HG02884 (cell line): ENCODE data around the gene S100A10.

Source experiments
- ATAC-seq: cut with Tn5 transposase; IDR thresholded peaks from one replicate; pipeline ENCODE4 v1.9.1; 2021; ENCODE audit warnings: mild to moderate bottlenecking, moderate library complexity; ENCODE audit not compliant: unreplicated experiment

S100A10 gene

DNA sequence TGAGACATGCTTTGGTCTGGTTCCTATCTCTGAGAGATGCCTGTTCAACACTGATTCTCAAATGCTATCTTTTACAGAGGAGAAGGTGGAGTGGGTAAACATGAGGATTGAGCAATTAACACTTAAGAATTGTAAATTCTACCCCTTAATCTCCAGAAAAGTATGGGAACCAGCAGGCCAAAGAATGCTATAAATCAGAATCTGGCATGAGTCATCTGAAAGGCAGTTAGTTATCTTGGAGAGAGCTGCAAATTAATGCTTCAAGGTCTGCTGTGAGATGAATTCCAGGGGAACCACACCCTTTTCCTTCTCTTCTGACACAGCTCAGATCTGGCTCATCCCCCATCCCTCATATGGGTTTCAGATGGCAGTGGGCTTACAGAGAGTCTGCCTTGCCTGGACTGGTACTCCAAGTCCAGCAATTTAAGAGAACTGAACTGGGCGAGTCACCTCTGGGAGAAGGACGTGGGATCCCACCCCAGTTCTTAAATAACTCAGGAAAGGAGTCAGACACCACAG lies 5.2 kb downstream of the S100A10 start:
- no peak for ATAC-seq

DNA sequence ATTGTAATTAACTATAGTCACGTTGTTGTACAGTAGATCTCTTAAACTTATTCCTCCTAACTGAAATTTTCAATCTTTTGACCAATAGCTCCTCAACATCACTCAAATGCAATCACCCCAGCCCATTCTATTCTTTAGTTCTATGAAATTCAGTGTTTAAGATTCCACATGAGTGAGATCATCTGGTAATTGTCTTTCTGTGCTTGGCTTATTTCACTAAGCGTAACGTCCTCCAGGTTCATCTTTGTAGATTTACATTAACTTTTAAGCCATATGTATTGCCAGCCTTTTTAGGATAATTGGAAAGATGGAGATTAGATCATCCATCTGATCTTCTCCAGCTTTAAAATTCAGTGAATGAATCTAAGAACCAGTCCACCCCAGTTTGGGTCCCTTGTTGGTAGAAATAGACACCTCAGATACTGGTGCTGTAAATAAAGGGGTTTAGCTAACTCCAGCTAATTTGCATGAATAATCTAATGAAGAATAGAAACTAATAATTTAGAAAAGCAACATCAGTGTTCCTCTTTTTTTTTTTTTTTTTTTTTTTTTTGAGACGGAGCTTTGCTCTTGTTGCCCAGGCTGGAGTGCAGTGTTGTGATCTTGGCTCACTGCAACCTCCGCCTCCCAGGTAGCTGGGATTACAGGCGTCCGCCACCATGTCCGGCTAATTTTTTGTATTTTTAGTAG lies 7.0 kb downstream of the S100A10 start:
- no peak for ATAC-seq

DNA sequence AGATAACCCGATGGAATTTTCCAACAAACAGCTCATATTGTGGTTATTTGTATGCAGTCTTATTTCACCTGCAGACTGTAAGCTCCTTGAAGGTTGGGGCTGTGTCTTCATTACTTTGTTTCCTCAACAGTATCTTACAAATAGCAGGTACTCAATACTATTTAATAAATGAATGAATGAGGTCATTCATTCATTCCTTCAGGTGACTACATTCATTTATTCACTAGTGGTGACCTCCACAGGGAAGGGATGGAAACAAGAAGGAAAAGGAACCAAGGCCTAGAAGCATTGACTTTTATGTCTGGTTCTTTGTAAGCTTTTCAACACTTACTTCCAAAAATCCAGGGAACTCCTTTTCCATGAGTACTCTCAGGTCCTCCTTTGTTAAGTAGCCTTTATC lies 7.9 kb downstream of the S100A10 start:
- ATAC-seq, result no peak

DNA sequence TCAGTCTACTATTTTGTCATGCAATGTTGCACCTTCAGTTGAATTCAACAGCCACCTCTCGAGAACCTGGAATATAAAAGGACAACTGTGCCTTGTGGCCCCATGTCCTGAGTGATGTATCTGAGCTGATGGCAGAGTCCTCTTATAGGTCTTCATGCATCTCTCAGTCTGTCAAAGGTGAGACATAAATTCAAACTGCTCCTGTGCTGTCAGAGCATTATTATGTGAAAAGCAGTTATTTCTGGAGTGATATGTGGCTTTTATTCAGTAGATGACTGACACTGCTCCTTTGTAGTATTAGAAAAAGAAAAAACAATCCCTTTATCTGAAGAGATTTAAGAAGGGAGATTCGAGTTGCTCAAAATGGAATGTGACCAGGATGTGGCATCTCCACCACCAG lies 8.4 kb downstream of the S100A10 start:
- no peak for ATAC-seq

DNA sequence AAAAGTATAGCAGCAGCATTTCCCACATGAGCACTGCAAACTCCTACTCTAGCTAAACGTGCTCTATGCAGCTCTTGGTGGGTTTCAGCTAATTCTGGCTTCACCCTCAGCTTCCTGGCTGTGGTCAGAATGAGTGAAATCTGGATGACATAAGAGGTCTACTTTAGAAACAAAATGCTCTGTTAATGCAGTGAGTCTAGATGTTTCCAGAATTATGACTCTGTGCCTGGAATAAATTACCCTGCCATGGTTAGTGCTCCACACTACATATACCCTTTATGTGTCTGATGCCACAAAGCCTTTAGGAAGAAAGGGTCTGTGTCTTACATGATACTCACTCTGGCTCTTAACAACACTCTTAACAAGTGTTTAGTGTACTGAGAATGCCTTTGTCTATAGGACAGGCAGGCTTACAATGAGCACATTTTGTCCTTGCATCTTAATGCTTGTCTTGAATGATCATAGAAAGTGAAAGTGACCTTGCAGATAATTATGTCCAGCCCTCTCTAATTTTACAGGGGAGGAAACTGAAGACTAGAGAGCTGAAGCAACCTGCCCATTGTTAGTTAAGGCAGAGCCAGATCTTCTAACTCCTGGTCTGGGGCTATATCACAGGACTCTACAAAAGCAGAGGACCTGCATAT lies 9.2 kb downstream of the S100A10 start:
- peak; percentile 82 for ATAC-seq

DNA sequence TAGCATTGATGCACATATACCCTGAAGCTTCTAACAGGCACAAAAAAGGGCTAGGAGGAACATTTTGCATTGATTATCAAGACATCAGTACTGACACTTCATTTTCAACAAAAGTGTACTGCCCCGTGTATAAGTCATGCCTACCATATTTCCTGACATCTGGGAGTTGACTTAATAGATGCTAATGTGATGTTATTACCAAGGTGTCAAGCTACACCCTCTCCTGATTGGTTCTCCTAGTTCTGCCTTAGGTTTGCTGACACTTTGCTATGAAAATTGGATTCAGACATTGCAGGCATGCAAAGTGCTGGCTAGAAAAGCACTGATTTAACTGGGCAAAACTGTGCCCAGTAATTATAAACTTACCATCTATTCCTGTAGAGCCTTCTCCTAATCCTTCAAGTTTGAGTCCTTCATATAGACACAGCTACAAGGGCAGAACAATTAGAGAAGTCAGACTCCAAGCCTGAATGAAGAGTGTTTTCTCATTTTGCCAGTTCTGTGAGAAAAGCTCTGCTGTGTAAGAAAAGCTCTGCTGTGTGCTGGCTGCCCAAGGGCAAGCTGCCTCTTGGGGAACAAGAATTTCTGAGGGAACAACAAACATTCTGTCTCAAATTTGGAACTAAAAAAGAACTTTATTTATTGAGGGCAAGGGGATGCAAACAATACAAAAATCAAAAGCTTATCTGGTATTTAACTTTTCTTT lies 11.2 kb downstream of the S100A10 start:
- no peak for ATAC-seq

DNA sequence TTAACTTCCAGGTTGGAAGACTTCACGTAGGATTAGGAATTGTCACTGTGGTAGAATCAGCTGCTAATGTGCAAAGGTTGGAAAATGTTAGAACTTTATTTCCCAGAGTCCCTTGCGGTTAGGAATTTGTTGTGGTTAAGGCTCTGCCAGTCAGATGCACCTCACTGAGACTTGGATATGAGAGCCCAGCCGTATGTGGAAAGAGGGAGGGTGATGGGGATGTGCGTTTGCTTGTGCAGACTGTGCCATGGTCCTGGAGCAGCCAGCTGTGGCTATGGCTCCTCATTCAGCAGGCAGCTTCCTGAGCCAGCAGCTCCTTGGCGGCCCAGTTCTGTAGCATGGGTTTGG lies 12.5 kb downstream of the S100A10 start:
- no peak for ATAC-seq

DNA sequence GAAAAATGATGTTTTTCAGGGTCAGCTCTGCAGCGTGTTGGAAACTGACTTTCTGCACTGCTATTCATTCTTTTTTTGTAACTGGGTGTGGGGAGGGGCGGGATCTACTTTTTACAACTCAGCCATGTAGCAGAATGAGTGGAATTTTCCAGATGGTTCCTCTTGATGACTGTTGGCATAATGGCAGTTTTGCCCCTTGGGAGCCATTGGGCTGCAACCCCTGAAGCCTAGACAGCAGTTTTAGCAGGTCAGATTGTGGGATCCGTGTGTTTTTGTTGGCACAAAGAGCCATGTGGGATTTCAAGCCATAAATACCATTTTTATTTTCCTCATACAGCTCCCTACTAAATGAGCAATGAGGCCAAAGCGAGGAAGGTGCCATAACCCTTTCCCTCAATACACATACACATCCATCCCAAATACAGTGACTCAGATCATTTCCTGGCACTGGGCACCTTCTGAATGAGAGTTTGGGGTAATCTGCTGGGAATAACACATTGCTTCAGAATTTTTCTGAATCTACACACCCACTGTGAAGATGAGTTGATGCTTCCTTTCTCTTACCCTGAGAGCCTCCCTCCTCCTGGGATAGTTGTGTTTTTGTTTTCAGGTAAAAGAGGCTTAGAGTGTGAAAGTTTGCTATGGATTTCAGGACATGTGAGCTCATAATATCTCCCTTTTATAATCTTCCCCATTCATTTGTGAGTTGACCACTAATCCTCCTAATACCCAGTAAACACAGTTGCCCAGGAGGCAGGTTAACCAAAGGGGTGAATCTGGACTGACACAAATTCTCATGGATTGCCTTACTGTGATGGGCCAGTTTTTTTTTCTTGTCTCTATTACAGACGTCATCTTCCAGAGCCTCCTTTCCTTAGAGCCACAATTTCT lies 13.1 kb downstream of the S100A10 start:
- no peak for ATAC-seq

DNA sequence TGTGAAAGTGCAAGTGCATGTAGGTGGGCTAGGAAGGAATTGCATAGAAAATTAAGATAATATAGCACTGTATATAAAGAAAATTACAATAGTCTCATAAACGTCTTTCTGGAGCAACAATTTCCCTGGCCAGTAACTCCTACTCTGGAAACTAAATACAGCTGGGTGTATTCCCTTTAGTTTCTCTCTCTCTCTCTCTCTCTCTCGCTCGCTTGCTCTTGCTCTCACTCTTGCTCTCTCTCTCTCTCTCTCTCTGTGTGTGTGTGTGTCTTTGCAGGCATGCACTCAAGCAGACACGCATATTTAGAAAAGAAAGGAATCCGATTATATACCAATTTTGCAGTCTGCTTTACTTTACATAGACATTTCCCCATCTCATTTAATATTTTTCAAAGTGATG lies 14.7 kb downstream of the S100A10 start:
- ATAC-seq, result no peak

DNA sequence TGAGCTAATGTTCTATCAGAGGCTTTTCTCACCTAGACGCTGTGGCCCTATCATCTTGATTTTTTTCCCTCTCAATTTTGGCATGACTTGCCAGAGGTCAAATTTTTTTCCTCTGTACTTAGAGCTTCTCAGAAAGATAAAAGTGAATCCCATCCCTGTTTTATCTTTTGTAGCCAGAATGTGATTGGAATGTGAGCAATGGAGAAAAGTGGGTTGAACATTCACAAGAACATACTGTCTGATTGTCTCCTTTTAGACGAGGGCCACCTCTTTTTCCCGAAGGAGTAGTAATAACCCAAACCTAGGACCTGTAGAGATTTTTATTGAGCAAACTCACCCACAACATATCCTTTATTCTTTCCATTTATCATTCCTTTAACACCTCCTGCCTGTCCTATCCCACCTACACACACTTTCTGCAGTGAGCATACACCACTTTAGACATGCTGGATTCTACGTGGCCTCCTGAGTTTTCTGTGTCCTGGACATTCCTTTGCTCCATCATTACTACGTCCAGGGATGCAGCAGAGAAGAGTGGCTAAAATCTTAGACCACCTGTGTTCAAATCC lies 15.9 kb downstream of the S100A10 start:
- no peak for ATAC-seq

DNA sequence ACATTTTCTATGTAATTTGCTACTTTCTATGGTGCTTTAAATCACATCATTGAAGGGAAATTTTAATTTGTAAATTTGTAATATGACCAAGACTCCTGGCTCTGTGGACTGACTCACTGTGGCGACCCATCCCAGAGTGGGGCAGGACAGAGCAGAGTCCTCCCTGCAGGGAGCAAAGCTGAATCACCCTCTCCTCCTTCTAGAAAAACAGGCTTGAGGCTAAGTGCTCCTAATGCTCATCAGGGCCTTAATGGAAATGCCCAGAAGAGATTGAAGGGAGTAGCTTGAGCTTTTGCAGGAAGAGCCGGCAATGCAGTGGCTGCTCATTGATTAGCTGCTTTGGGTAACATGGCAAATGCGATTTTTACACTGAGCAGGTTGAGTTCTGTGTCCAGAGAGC lies 16.8 kb downstream of the S100A10 start:
- no peak for ATAC-seq

DNA sequence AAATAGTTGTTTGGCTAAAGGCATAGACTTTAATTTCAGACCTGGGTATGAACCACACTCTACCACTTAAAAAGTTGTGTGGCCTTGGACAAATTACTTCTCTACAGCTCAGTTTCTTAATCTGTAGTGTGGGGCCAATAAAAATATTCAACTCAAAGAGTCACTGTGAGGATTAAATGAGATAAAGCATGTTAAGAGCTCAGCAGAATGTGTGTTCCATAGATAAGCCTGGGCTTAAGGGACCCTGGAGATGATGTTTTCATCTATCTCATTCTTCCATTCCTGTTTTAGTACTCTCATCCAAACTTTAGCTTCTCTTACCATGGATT lies 17.7 kb downstream of the S100A10 start:
- no peak for ATAC-seq

DNA sequence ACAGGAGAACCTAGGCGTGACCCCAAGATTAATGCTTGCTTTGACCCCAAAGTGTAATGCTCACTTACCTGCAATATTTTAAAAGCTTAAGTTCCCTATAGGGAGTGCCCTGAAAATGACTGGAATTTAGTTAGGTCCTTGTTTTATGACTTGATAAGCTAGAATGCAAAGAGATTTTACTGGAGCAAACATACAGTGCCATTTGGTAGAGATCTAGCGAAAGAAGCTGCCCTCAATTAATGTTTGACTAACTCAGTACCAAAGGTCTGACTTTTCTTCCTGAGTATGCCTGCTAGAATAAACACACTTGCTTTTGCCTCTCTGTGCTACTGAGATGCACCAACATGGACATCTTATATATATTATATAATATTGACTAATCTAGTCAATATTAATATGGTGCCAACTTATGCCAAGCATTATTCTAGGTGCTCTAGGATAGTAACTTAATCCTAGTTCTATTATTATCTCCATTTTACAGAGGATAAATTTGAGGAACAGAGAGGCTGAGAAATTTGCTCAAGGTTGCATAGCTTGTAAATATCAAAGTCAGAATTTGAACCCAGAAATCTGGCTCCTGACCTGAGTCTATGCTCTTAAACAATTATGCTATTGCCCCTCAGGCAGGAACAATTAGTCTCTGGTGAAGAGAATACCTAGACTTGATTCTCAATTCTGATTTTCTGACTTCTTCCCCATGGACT lies 18.2 kb downstream of the S100A10 start:
- ATAC-seq, result no peak

DNA sequence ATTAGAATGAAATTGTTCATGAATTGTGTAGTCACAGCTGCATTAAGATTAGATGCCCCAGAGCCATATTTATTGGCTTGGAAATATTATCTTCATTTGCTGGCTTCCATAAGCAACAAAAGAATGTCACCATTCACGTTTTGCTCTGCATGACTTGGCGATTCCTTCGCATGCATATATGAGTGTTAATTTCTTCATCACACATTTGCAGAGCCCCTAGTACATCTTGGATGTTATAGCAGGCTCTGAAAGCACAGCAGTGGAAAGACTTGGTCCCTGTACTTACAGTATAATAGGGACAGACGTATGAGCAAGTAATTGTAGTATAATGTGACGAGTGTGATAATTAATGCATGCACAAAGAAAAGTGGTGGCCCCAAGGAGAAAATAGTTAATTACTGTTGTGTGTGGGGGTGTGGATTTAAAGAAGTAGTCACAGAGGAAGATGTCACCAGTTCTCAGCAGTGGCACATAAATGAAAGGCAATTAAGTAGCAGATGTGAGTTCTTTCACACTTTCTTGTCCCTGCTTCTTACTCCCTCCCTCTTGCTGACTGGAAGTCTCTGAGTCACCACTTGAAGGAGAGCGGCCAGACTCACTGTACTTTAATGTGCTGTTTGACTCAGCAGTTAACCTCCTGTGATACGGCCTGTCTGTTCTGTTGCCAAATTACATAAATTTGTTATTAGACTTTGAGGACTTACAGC lies 21.0 kb downstream of the S100A10 start:
- ATAC-seq, result no peak

DNA sequence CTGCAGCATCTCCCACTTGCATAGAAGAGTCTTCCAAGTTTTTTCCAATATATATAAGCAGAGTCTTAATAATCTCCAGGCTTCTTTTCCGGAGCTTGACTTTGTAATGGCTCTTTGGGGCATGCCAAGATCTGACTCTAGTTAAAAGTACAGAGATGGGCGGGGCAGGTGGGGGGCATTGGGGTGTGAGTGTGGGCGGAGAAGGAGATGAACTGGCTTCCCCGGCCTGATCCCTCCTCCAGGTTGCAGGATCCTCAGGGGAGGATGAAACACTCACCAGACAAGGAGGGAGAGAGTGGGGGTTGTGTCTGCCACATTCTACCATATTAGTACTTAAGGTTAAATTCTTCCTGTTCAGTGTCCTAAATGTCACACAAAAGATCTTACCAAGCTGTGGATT lies 23.0 kb downstream of the S100A10 start:
- no peak for ATAC-seq

DNA sequence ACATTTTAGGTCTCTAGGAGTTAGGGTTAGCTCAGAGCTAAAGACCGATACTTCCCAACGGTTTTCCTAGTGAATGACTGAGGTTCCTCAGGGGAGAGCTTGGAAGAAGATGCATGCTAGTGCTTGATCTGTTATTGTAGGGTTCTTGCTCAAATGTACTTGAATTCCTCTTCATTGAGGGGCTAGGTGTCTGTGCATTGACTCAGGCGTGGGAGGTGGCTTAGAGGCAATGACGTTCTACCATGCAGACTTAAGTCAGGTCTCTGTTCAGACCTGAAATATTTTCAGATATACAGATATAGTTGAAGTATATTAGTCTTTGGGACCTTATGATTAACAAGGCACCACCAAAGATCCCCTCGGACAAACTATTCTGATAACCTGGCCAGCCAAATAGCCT lies 23.5 kb downstream of the S100A10 start:
- no peak for ATAC-seq

DNA sequence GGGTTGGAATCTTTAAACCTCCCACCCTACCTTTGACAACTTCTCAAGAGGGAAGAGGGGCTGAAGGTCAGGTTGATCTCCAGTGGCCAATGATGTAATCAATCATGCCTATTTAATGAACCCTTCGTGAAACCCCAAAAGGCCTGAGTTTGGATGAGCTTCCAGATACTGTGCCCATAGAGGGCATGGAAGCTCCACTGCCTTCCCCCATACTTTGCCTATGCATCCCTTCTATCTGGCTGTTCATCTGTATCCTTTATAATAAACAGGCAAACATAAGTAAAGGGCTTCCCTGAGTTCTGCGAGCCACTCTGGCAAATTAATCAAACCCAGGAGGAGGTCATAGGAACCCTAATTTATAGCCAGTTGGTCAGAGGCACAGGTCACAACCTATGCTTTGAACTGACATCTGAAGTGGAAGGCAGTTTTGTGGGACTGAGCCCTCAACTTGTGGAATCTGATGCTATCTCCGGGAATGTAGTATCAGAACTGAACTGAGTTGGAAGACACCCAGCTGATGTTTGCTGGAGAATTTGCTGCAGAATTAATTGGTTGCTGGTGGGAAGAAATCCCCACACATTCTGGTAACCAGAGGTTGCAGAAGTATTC lies 24.8 kb downstream of the S100A10 start:
- no peak for ATAC-seq

DNA sequence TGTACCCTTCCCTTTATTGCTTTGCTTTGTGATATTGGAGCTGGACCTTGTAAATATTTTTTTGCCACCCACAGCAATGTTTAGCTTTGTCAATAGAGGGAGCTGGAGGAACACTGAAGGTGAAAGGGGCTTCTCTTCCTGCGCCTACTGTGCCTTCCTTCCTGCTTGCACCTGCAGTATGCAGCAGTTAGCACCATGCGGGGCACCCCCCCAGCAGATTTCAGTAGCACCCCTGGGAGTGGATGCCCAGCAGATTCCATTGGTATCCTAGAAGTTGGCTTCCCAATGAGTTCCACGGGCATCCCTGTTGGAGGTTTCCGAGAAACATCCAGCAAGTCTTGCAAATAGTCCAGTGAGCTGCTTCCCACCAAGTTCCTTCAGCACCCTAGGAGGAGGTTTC lies 25.6 kb downstream of the S100A10 start:
- no peak for ATAC-seq

DNA sequence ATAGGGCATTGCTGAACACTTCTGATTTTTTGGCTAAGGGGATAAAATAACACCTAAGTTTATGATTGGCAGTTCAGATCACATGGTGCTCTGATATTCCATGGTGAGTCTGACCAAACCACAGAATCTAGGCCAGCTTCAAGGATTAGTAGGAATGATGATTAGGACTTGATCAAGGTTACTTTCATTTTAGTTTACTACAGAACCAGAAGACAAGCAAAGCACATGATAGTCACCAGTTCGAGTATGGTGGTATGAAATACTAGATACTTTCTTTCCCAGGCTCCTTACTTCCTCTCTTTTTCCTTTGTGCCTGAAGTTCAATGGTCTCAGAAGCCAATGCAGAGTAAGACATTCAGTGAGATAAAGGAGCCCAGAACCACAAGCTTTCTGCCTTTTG lies 26.6 kb downstream of the S100A10 start:
- ATAC-seq, result no peak
